Activated CD4-positive, alpha-beta T cell treated with anti-CD3 and anti-CD28 coated beads, Interleukin-2, amount 50 U/mL, for 24 hours (primary cell): ENCODE measurements around the gene UPF2.

ENCODE experiments used
- DNase-seq, 2 donors: peaks; one replicate each; pipeline ENCODE4 v3.0.0-alpha.2; 2020; ENCODE audit warnings: low read depth in 1 of 2, low spot score in 1 of 2

UPF2 gene

DNA sequence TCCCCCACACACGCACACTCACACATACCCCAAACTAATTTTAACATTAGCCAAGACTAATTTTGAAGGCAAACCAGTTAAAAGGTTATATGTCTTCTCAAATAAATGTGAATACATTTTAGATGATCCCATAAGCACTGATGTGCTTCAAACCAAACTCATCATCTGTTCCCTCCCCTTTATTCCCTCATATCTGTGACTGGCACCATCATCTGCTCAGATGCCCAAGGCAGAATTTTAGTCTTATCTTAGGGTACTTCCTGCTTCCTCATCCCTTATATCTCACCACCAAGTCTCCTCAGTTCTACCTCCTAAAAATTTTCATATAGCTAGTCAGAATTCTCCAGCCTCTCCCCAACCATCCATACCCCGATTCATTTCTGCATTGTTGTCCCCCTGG is 80.4 kb downstream of the UPF2 start:
- no peak for DNase-seq

- no peak for DNase-seq
Observed at GRCh38 chr10:11961771-11962170, 80.8 kb downstream of the UPF2 start.

- DNase-seq, result no peak
Observed at GRCh38 chr10:11959966-11960365, 82.6 kb downstream of the UPF2 start.

GRCh38 chr10:11958956-11959355 is 83.7 kb downstream of the UPF2 start:
- DNase-seq, result no peak

DNA sequence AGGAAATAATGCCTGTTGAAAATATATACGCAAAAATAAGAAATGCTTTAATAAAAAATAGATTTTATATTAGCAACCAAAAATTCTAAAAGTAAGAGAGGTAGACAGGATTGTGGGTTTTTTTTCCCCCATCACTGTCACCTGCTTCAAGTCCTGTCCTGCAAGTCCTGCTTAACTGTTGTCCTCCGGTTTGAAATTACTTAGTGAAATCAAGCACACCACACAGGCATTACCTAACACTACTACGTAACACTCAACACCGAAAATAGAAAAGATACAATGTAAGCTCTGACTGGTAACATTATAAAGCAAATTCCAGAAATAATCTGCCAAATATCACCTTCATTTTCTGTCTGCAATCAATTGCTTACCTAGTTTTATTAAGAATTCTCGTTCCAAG is 90.9 kb downstream of the UPF2 start:
- no peak for DNase-seq

DNA sequence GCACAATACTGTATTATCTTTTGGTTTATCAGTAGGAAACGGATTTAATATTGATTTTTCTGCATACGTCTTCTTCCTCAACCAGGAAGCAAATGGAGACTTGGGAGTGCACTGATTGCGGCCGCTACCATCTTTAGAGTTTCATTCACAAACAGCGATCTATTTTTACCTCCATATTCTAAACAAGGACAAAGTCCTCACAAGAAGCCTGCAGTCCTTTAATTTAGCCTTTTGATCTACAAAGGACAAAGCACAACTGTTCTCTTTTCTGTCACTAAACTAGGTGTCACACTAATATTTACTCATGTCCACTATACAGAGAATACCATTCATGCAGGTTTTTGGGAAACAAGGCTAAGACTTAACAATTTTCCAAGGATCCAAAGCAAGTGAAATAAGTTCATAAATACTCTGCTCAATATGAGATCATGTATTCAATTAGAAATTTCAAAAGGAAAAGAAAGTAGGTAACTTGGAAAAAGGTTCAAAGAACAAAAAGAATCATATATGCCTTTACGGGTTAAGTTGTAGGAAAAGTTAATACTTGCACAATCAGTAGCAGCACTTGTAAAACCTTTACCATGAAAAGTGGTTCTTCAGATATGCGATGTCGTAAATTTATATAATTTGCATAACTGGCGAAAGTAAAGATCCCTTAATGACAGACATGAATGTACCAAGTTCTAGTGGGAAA is 92.1 kb downstream of the UPF2 start:
- DNase-seq, result no peak

DNA sequence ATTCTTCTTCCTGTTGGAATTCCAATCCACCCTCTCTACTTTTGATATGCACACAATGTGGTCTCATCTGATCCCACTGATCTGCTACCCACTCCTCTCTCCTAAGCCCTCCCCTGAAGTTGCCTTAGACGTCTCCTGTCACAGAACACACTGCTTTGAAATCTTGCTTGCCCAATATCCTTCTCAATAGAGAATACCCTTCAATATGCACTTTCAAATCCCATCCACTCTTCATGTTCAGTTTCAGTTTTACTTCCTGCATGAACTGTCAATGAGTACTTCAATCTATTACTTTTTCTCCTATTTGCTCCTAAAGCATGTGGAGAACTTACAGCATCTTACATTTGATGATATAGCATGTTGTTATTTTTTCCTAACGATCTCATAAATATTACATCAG is 93.5 kb downstream of the UPF2 start:
- DNase-seq, result no peak

DNA sequence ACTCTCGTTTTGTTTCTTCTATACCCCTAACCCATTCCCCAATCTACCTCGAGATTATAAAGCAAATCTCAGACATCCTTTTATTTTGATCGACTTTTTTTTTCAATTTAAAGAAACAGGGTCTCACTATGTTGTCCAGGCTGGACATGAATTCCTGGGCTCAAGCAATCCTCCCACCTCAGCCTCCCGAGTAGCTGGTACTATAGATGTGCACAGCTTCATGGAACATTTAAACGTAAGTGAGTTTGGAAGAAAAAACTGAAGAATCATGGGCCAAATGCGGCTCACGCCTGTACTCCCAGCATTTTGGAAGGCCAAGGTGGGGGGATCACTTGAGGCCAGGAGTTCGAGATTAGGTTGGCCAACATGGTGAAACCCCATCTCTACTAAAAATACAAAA is 96.0 kb downstream of the UPF2 start:
- DNase-seq, result no peak

DNA sequence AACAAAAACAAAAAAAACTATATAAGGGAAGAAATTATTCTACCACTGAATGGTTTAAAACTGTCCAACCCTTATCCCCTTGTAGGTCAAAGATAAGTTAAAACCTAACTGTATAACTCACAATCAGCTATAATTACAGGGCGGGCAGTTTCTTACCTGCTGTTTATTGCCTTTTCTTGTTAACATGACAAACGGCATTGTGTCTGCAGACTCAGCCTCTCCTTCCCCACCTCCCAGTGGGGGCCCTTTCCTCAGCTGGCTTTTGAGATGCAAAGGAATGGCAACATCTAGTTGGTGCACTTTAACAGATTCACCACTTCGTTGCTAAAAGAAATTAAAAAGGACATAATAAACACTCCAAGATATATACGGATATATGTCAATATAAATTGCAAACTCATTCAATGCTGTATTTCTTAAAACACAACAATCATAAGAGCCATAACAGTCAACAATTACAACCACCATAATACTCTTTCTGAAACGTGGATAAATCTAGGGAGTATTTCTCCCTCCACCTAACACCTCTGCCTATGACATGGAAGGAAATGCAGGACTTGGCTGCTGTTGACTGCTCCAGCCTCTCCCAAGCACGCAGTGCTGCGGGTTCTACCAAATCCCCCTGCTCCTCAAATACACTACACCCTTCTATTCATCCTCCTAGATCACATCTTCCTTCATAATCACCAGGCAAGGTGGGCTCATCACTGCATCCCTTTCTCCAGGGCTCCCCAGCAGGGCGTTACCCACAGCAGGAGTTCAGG is 106.0 kb downstream of the UPF2 start:
- no peak for DNase-seq

DNA sequence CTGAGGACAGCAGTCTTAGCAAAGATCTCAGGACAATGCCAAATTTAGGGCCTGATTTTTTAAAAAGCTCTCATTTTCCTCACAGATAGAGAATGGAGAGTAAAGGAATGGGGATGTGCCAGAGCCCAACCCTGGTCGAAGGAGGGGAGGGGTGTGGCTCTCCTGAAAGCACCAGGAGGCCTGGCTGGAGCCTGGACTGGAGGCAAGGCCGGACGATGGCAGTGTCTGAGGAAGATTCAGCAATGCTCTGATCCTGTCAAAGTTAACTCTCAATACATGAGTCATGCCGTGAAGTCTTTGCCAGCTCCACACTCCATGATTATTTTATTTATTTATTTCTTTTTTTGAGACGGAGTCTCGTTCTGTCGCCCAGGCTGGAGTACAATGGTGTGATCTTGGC is 108.3 kb downstream of the UPF2 start:
- no peak for DNase-seq

DNA sequence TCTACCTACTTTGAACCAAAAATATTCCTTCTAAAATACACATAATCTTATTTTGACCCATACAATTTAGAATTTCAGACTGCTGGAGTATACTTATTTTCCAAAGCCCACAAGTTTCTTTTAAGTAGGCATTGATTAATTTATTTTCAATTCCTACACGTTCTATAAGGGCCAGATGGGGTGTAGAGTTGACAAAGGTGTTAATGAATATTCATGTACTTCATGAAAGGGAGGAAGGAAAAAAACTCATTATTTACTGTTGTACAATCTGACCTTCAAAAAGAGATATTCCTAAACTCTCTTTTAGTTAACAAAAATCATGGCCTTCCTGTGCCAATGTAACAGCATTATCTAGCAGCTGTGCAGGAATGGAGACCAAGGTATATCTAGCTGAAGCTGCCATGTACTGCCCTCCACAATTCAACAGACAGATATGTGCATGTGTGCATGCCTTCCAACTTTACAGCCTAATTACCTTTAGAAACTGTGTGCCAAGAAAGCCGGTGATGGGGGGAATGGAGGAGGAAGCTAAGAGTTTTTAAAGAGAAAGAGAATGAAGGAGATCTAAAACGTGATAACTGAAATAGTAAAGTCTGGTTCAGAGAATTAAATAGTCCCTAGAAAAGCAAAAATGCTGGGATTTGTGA is 108.9 kb downstream of the UPF2 start:
- DNase-seq, result no peak

GRCh38 chr10:11931038-11931437 is 111.6 kb downstream of the UPF2 start:
- DNase-seq, result no peak

DNA sequence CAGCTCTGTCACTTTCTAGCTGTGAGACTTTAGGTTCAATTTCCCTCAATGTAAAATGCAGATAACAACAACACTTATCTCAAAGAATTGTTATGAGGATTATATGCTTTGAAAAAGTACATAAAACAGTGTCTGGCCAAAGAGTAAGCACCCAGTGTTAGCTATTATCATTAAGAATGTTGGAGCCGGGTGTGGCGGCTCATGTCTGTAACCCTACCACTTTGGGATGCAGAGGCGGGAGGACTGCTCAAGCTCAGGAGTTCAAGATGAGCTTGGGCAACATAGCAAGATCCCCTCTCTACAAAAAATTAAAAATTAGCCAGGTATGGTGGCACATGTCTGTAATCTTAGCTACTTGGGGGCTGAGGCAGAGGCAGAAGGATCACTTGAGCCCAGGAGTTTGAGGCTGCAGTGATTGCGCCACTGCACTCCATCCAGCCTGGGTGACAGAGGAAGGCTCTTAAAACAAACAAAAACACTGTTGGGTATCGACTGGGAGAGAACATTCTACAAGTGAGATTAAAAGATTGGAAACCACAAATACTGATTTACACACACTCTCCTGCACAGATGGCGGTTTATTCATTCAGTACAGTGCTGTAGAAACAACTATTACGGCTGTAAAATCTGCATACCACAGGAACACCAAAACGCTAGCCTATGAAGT is 112.2 kb downstream of the UPF2 start:
- no peak for DNase-seq

GRCh38 chr10:11927746-11928145 is 114.9 kb downstream of the UPF2 start:
- no peak for DNase-seq

DNA sequence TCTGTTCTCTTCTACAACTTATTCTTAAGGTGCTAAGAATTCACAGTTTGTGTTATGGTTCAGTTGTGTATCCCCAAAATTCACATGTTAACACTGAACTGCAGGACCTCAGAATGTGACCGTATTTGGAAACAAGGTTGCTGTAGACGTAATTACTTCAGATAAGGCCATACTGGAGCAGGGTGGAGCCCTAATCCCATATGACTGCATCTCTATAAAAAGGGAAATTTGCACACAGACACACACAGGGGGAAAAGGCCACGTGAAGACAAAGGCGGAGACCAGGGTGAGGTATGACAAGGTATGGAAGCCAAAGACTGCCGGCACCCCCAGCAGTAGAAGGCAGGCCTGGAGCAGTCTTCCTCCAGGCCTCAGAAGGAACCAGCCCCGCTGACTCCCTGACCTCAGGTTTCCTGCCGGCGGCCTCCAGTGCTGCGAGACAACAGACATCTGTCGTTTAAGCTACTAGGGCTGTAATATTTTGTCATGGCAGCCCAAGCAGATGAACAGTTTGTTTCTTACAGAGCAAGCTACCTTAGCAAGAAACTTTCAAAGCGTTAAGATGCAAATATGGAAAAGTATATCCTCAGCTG is 120.7 kb downstream of the UPF2 start:
- DNase-seq, result no peak

DNA sequence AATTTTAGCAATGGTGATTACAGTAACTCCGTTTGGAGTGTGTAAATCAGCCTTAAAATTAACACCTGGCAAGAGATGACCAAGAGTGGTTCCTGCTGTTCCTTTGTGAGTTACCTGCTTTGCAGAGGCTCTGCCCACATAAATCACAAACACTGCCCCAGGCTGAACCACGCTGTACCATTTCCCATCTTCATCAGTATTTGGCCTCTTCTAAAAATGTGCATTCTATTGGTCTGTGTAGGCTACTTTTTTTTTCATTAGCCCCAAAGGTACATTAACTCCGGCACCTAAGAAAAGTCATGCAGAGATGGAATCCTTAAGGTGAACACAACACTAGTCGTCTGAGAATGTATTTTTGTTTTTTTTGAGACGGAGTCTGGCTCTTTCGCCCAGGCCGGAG is 123.3 kb downstream of the UPF2 start:
- no peak for DNase-seq

DNA sequence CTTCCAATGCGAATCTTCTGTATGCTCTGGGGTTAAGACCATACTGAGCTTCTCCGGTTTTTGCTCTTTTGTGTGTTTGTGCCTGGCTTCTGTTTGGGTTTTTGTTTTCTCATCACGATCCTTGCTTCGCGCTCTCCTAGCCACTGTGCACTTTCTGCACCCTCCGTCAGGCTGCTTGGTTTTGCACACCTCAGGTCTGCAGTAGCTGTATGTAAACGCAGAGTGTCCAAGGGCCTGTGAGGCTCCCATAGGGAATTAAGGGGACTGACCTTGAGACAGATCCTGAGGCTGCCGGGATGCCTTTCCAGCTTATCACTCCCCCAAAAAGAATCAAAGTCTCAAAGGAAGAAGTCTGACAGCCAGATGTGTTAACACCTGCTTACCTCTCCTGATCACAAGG is 124.2 kb downstream of the UPF2 start:
- DNase-seq, result no peak

GRCh38 chr10:11913079-11913641 is 129.4 kb downstream of the UPF2 start:
- no peak for DNase-seq

DNA sequence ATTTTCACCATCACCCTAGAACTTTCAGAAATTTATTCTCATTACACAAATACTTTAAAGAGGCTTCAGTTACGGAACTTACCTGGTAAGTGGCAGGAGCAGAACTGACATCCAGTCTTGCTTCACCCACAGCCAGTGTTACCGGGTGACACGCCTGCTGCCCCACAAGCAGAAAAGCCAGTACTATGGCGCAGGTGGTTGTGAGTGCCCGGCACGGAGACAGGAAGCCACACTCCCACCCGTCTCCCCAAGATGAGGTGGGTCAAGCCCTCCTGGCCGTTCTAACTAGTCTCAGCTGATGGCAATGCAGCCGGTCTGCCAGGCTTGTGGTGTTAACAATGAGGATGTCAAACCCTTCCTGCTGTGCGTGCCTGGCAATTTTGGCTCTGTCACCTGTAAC is 132.5 kb downstream of the UPF2 start:
- DNase-seq, result no peak

GRCh38 chr10:11909618-11910017 is 133.0 kb downstream of the UPF2 start:
- no peak for DNase-seq

- no peak for DNase-seq
Observed at GRCh38 chr10:11908991-11909390, 133.6 kb downstream of the UPF2 start.
